Measurements from ENCODE around the gene VIPR1.

The VIPR1 gene, protein sequence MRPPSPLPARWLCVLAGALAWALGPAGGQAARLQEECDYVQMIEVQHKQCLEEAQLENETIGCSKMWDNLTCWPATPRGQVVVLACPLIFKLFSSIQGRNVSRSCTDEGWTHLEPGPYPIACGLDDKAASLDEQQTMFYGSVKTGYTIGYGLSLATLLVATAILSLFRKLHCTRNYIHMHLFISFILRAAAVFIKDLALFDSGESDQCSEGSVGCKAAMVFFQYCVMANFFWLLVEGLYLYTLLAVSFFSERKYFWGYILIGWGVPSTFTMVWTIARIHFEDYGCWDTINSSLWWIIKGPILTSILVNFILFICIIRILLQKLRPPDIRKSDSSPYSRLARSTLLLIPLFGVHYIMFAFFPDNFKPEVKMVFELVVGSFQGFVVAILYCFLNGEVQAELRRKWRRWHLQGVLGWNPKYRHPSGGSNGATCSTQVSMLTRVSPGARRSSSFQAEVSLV

DNA sequence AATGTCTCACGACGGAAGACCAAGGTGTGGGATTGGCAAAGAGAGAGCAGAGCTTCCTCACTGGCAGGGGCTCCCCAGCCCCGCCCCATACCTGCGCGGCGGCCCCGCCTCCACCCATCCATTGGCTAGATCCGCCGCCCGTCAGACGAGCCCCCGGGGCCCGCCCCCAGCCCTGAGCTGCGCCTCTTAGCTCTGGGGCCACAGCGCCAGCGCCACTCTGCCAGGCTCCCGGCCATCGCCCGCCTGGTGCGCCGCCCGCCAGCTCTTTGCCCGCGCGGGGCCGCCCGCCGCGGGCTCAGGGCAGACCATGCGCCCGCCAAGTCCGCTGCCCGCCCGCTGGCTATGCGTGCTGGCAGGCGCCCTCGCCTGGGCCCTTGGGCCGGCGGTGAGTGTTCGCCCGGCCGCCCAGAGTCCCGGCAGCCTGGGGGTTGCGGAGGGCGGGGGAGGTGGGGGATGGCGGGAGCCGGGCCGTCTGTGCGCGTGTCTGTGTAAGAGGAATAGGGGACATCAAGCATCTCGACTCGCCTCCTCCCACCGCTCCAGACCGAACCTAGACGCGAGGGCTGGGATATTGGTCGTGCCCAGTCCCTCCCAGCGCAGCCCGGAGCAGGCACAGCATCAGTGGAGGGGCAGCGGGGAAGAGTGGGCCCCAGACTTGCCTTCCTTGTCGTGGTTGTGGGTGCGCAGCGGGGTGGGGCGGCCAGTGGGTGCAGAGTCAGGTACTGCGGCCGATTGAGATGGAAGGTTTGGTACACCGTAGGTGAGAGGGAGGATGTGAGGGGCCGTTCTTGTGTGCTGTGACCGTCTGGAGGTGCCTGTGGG lies at the start of gene VIPR1:
TSS of gene VIPR1 (plus strand) at position 215 of the 822 bp plus-strand sequence. CDS start at position 308, 93 bp downstream.
- FAIRE-seq: no peak
- no peak for DNase-seq (ENCODE audit: low spot score)

GRCh38 chr3:42456211-42456610 lies 46.2 kb upstream of the VIPR1 start:
- DNase-seq (ENCODE audit: low spot score) (no peak), FAIRE-seq (no peak)

DNA sequence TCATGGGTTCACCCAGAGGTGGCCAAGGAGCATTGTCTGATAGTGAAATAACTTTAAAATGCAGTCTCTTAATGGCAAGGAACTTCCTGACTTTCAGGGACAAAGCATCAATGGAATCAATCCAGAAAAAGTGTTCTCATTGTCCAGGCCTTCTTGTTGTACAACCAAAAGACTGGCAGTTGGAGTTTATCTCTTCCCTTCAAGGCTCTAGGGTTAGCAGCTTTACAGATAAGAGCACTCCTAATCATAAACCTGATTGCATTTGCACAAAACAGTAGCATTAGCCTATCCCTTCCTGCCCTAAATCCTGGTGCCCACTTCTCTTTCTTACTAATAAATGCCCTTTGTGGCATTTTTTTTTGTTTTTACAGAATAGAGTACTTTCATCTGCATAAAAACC lies 43.3 kb upstream of the VIPR1 start:
- DNase-seq (ENCODE audit: low spot score) (no peak), FAIRE-seq (no peak)

- FAIRE-seq: no peak
These were observed 40.7 kb upstream of the VIPR1 start for GRCh38 chr3:42461762-42462161.

GRCh38 chr3:42463093-42463492 lies 39.4 kb upstream of the VIPR1 start:
- no peak for FAIRE-seq
- DNase-seq (ENCODE audit: low spot score): no peak

More at GRCh38 chr3:42461762-42462161, 40.7 kb upstream of the VIPR1 start:
- no peak for DNase-seq (ENCODE audit: low spot score)

DNA sequence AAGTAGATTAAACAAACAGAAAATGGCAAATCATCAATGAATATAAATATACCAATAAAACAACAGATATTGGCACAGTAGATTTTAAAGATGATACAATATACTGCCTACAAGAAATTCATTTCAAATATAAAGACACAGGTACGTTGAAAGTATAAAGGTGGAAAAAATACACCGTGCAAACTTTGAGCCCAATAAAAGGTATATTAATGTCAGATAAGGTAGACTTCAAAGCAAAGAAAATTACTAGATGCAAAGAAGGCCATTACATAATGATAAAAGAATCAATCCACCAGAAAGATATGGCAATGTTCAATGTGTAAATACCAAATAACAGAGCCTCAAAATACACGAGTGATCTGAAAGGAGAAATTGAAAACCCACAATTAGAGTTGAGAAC lies 34.3 kb upstream of the VIPR1 start:
- no peak for FAIRE-seq
- DNase-seq (ENCODE audit: low spot score): no peak

- FAIRE-seq (no peak), DNase-seq (ENCODE audit: low spot score) (no peak)
These were observed 29.9 kb upstream of the VIPR1 start for GRCh38 chr3:42472555-42472954.

DNA sequence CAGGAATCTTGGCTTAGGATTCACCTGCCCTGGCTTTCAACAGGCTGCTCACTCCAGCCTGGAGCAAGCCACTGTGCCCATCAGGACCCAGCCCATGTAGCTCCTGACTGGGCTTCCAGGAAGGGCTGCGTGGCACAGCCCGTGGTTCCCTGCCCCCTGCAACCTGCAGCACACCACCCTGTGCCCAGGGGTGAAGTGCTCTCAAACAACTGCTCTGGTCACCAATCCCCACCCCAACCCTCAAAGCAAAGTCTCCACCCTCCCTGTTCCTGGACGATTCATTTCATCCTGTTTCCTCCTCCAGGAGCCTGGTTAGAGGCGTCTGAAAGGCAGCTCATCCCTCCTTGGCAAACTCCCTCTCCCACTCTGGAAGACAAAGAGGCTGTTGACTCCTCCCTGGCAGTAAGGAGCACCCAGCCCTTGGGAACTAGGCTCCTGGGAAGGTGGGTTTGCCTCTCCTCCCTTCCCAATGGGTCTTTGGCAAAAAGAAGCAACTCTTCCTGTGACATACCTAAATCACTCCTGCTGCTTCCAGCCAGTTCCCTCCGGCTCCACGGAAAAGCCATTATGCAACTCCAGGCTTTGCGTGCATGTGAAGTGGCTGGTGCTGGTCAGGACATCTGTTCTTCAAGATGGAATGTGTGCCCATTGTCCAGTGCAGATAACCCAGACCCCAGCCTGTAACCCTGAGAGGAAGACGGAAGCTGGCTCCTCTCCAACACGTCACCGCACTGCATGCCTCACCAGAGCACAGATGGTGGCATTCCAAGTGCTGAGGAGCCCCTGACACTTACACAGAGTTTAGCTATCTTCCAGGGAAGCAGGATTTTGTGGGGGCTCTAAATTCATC lies 29.1 kb upstream of the VIPR1 start:
- DNase-seq (ENCODE audit: low spot score) (no peak), FAIRE-seq (no peak)

DNA sequence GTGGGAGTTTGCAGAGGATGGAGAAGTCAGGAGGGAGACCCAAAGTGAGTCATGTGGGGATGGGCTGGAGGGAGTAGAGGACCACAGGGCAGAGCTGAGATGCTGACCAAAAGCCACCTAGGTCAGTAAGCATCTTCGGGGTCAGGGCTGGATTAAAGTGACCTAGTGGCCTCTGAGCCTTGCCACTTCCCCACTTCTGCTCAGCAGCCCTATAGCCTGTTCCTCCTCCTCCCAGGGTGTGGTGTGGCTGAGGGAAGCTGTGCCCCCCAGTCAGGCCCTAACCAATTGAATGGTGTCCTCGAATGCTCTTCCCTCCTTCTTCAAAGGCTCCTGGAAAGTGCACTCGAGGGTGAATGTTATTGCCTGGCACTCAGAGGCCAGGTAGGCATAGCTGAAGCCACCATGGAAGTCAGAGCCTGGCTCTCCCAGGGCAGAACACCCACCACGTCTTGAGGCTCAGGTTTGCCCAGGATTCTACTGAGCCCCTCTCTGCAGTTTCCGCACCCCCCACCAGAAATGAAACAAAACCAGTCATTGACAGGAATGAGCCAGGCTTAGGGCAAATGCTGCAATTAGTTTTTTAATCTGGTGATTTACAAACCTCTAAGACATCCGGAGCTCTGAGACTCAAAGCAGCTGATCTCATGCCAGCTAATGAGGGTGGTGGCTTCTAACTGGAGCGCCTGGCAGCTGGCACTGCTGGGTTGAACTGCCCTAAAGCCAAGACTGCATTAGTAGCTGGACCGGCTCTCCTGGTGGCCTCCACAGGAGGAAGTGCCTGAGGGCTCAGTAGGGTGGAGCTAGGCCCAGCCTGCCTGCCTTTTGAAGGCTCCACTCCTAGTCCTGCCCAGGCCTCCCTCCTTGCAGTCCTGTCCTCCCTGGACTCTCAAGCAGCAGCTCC lies 26.0 kb upstream of the VIPR1 start:
- FAIRE-seq (no peak), DNase-seq (ENCODE audit: low spot score) (no peak)

- no peak for FAIRE-seq
- DNase-seq (ENCODE audit: low spot score): no peak
These were observed 24.7 kb upstream of the VIPR1 start for GRCh38 chr3:42477696-42478095.

DNA sequence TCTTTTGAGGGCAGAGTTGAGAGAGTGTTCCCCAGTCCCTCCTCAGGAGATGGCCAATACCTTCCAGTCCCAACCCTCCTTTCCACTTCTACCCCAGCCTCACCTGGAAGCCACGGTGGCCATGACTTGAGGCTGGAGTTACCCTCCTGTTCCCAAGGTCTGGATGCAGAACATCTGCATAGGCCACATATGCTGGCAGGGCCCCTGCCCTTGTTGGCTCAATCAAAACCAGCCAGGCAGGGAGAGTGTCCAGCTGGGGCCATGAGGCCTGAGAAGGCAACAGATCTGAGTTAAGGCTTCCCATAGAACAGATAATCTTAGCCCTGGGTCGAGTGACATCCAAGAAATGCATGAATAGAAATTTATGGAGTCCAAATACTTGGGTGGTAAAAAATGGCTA lies 23.6 kb upstream of the VIPR1 start:
- DNase-seq (ENCODE audit: low spot score) (no peak), FAIRE-seq (no peak)

GRCh38 chr3:42486814-42487565 lies 15.5 kb upstream of the VIPR1 start:
- DNase-seq (ENCODE audit: low spot score): no peak
- FAIRE-seq: no peak

- no peak for FAIRE-seq
- DNase-seq (ENCODE audit: low spot score): no peak
These were observed 13.8 kb upstream of the VIPR1 start for GRCh38 chr3:42488687-42489086.

DNA sequence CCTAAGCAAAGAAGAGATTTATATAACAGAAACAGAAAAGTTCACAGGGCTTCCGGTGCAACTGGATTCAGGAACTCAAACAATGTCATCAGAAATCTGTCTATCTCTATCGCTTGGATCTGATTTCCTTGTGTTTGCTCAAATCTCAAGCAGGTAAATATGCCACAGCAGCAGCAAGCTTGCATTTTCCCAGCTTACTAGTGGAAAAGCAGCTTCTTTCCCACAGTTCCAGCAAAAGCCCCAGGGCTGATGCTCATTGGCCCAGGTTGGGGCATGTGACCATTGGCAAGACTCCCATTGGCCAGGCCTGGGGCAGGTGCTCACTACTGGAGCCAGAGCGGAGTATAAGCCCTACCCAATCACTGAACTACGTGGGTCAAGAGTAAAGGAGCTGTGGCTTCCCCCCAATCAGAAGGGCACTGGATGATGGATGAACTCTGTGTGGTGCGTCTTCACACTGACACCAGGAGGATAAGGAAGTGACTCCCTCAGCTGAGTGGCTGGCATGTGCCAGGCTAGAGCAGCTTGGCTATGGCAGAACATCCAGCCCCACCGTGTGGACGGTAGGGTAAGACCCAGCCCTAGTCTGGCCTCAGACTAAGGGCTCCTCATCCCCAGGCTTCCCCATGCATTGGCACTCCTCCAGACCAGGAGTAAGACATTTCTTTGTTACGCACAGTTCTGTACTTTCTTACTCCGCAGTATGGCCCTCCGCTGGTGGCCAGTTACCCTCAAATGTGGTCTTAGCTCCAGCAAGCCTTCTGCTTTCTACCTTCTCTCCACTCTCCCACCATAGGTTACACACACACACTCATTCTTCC lies 13.1 kb upstream of the VIPR1 start:
- FAIRE-seq (no peak), DNase-seq (ENCODE audit: low spot score) (no peak)

- DNase-seq (ENCODE audit: low spot score) (no peak), FAIRE-seq (no peak)
These were observed 12.6 kb upstream of the VIPR1 start for GRCh38 chr3:42489937-42490227.

DNA sequence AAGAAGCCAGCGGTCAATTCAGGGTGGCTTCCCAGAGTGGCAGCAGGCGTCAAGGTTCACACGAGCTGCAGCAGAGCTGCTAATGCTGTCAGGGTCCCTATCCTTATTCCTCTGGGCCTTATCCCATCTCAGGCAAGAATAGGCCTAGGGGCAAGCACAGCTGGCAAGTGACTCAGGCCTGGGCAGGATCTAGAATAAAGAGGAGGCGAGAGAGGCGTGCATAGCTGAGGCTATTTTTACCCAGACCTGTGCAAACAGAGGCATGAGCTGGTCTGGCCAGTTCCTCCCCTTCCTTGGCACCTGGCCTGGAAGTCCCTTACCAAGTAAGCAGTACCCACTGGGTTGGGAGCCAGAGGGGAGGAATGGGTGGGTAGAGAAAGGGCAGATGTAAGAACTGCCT lies 12.2 kb upstream of the VIPR1 start:
- DNase-seq (ENCODE audit: low spot score) (no peak), FAIRE-seq (no peak)

- FAIRE-seq (no peak), DNase-seq (ENCODE audit: low spot score) (no peak)
These were observed 10.4 kb upstream of the VIPR1 start for GRCh38 chr3:42491881-42492507.

DNA sequence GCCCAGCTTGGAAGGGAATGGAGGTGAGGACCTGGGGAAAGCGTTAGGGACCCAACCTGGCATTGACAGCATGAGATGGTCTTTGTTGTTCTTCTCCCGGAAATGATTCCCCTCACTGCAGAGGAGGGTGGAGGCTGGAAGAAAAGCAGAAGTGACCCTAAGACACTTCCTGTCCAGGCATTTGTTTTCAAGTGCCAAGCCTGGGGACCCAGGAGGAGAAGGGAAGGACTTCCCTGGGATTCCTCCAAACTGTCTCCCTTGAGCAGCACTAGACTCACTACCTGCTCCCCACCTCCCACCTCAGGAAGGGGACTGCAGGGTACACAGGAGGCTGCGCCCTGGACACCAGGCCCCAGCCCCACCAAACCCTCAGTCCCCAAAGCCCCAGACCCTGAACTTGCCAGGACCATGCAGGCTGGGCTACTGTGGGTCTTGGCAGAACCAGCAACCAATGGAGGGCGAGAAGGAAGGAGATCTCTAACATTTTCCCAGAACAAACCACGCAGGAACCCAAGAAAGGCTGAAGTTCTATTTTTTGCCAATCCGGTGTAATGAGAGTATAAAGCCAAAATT lies 9.8 kb upstream of the VIPR1 start:
- no peak for DNase-seq (ENCODE audit: low spot score)
- no peak for FAIRE-seq
